ENCODE data around the gene FRMD4A.

GRCh38 chr10:13943735-13944398 is 386.9 kb downstream of the FRMD4A start:
- TF ChIP-seq MXI1 (IDR thresholded peaks at IDR 0.05; ENCODE audit: low read depth, low read length) (no peak), CREB1 (IDR thresholded peaks at IDR 0.05; ENCODE audit: low read depth) (no peak), ESRRA (IDR thresholded peaks at IDR 0.05; ENCODE audit: low read length) (no peak), STAT3 (IDR thresholded peaks at IDR 0.05; ENCODE audit: low read depth, low read length) (no peak), CTCF (IDR thresholded peaks at IDR 0.05 in 2 of 3, conservative IDR thresholded peaks at IDR 0.05 in 1 of 3; ENCODE audit: control insufficient read depth in 2 of 3, extremely low read depth in 1 of 3, insufficient read depth in 1 of 3, low read depth in 3 of 3, low read length in 3 of 3) (no peak), FOXK2 (IDR thresholded peaks at IDR 0.05) (no peak), EZH2 (IDR thresholded peaks at IDR 0.05; ENCODE audit: borderline replicate concordance, control insufficient read depth, low read depth, low read length) (no peak), ATF7 (IDR thresholded peaks at IDR 0.05; ENCODE audit: low read depth) (no peak), MYC (IDR thresholded peaks at IDR 0.05; ENCODE audit: insufficient read depth, insufficient read length, insufficient replicate concordance, low read length, severe bottlenecking) (no peak), ZNF217 (IDR thresholded peaks at IDR 0.05) (no peak), BCLAF1 (IDR thresholded peaks at IDR 0.05) (no peak), ELK1 (IDR thresholded peaks at IDR 0.05; ENCODE audit: low read depth, low read length) (no peak), EGR1 (IDR thresholded peaks at IDR 0.05; ENCODE audit: borderline replicate concordance in 1 of 2, low read depth in 2 of 2, low read length in 2 of 2) (no peak), SP1 (IDR thresholded peaks at IDR 0.05; ENCODE audit: low read depth, low read length) (no peak)

Measured in GM12878 (cell line).